Loucy (cell line): Measurements from ENCODE around the gene DOK6.

ENCODE experiments used
- H2AFZ ChIP-seq: fragments of 200-600 bp; sonication (generic); 2 replicates; pipeline ENCODE4 v1.6.0; 2016; ENCODE audit warnings: antibody characterized with exemption, mild to moderate bottlenecking, low read length, moderate library complexity
- H3F3A ChIP-seq: fragments of 200-600 bp; 2 replicates; pipeline ENCODE4 v1.6.0; 2016; ENCODE audit warnings: antibody characterized with exemption, low read depth, mild to moderate bottlenecking
- H3K27me3 ChIP-seq: fragments of 200-600 bp; sonication (generic); 2 replicates; pipeline ENCODE4 v1.6.1; 2014; ENCODE audit warnings: low read length, mild to moderate bottlenecking; ENCODE audit not compliant: insufficient read depth, poor library complexity, severe bottlenecking
- H3K36me3 ChIP-seq: fragments of 200-600 bp; sonication (generic); 2 replicates; pipeline ENCODE4 v1.6.1; 2016; ENCODE audit warnings: low read length; ENCODE audit not compliant: insufficient read depth
- H3K4me1 ChIP-seq: fragments of 200-600 bp; sonication (generic); 2 replicates; pipeline ENCODE4 v1.5.1; 2014; ENCODE audit warnings: low read length, mild to moderate bottlenecking; ENCODE audit not compliant: insufficient read depth, poor library complexity, severe bottlenecking
- H3K4me2 ChIP-seq: fragments of 200-600 bp; sonication (generic); 2 replicates; pipeline ENCODE4 v1.6.0; 2014; ENCODE audit warnings: antibody characterized with exemption, low read length, low read depth, mild to moderate bottlenecking; ENCODE audit not compliant: poor library complexity, severe bottlenecking
- H3K4me3 ChIP-seq: fragments of 200-600 bp; sonication (generic); 2 replicates; pipeline ENCODE4 v1.5.1; 2014; ENCODE audit warnings: low read length, mild to moderate bottlenecking, mixed read lengths; ENCODE audit not compliant: poor library complexity, severe bottlenecking
- H3K79me2 ChIP-seq: fragments of 200-600 bp; sonication (generic); 2 replicates; pipeline ENCODE4 v1.6.1; 2014; ENCODE audit warnings: low read length; ENCODE audit not compliant: insufficient read depth
- H3K9ac ChIP-seq: fragments of 200-600 bp; sonication (generic); 2 replicates; pipeline ENCODE4 v1.6.0; 2014; ENCODE audit warnings: mild to moderate bottlenecking, low read depth, low read length, moderate library complexity; ENCODE audit not compliant: poor library complexity, severe bottlenecking
- H3K9me2 ChIP-seq: fragments of 200-600 bp; sonication (generic); replicated peaks from 2 replicates; pipeline ENCODE4 v1.6.1; 2016; ENCODE audit warnings: low read depth, low read length, mixed read lengths
- H3K9me3 ChIP-seq: fragments of 200-600 bp; sonication (generic); 2 replicates; pipeline ENCODE4 v1.6.1; 2014; ENCODE audit warnings: mild to moderate bottlenecking, antibody characterized with exemption, low read length, low read depth; ENCODE audit not compliant: insufficient read depth
- H4K20me1 ChIP-seq: fragments of 200-600 bp; sonication (generic); 2 replicates; pipeline ENCODE4 v1.6.0; 2014; ENCODE audit warnings: antibody characterized with exemption, low read length, mild to moderate bottlenecking; ENCODE audit not compliant: insufficient read depth, poor library complexity, severe bottlenecking
- EZH2phosphoT487 ChIP-seq: fragments of 200-600 bp; IDR thresholded peaks from 2 replicates; pipeline ENCODE4 v1.6.1; 2018; ENCODE audit warnings: antibody characterized with exemption, mild to moderate bottlenecking, moderate library complexity, borderline replicate concordance
- TF ChIP-seq, protein P1 (sequence below): fragments of 200-600 bp; sonication (generic); conservative IDR thresholded peaks from 2 replicates; pipeline ENCODE4 v1.5.1; 2014; ENCODE audit warnings: mild to moderate bottlenecking, antibody characterized with exemption, low read length

DOK6 gene

DNA sequence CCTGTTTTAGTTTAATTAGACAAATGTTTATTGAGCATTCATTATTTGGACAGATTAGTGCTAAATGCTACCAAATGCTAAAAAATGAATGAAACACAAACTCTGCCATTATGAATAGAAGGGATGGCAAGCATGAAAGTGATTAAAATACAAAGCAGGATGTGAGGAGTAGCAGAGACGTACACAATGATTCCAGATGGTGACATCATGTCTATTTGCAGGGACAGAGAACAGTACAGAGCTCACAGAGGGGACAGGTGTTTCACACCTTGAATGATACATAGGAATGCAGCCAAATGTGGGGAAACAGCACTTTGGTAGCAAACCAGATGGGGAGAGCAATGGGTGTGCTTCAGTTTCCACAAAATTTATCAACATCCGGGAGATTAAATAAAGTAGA lies 470.7 kb downstream of the DOK6 start:
- H2AFZ ChIP-seq = no peak overlapping the region
- H3K4me2 ChIP-seq = no peak overlapping the region
- no peaks in the 10 kb centered on the region for H3K79me2 ChIP-seq
- no peaks in the 10 kb centered on the region for H3K9me2 ChIP-seq
- no peaks in the 10 kb centered on the region for H3K9me3 ChIP-seq
- H3K36me3 ChIP-seq = no peaks in the 10 kb centered on the region
- no peaks in the 10 kb centered on the region for H3K4me1 ChIP-seq
- no peak for TF ChIP-seq EZH2phosphoT487
- TF ChIP-seq, protein P1, sequence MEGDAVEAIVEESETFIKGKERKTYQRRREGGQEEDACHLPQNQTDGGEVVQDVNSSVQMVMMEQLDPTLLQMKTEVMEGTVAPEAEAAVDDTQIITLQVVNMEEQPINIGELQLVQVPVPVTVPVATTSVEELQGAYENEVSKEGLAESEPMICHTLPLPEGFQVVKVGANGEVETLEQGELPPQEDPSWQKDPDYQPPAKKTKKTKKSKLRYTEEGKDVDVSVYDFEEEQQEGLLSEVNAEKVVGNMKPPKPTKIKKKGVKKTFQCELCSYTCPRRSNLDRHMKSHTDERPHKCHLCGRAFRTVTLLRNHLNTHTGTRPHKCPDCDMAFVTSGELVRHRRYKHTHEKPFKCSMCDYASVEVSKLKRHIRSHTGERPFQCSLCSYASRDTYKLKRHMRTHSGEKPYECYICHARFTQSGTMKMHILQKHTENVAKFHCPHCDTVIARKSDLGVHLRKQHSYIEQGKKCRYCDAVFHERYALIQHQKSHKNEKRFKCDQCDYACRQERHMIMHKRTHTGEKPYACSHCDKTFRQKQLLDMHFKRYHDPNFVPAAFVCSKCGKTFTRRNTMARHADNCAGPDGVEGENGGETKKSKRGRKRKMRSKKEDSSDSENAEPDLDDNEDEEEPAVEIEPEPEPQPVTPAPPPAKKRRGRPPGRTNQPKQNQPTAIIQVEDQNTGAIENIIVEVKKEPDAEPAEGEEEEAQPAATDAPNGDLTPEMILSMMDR = no peak
- no peaks in the 10 kb centered on the region for H3K27me3 ChIP-seq
- H3K9ac ChIP-seq = no peak overlapping the region
- H4K20me1 ChIP-seq = no peaks in the 10 kb centered on the region
- no peaks in the 10 kb centered on the region for H3F3A ChIP-seq
- no peak overlapping the region for H3K4me3 ChIP-seq

DNA sequence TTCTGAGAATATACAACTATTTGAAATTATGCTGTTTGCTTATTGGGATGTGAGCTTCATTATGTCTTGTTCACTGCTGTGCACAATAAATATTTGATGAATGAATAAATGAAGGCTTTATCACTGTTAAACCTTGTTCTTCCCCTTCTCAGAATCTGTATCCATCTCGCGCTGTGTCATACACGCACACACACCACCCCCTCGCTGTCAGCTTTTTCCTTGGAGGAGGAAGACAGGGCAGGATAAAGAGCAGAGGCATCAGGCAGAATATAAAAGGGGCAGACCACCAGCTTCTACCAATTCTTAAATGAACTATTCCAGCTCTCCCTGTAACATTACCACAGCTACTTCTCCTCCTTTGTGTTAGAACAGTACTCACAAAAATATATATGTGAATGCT lies 472.0 kb downstream of the DOK6 start:
- no peaks in the 10 kb centered on the region for H3K36me3 ChIP-seq
- H2AFZ ChIP-seq = no peak overlapping the region
- no peaks in the 10 kb centered on the region for H3K4me1 ChIP-seq
- H3K4me3 ChIP-seq = no peak overlapping the region
- no peak overlapping the region for H3K9ac ChIP-seq
- H3K4me2 ChIP-seq = no peak overlapping the region
- H3K9me2 ChIP-seq = no peaks in the 10 kb centered on the region
- TF ChIP-seq, protein P1 = no peak
- no peak for TF ChIP-seq EZH2phosphoT487
- H3K9me3 ChIP-seq = no peaks in the 10 kb centered on the region
- H4K20me1 ChIP-seq = no peaks in the 10 kb centered on the region
- H3K79me2 ChIP-seq = no peaks in the 10 kb centered on the region
- H3K27me3 ChIP-seq = no peaks in the 10 kb centered on the region
- H3F3A ChIP-seq = no peaks in the 10 kb centered on the region

GRCh38 chr18:69874058-69874457 lies 473.4 kb downstream of the DOK6 start:
- TF ChIP-seq, protein P1 = no peak
- no peak for TF ChIP-seq EZH2phosphoT487
- Histone ChIP-seq H3F3A (no peaks in the 10 kb centered on the region), H3K36me3 (no peaks in the 10 kb centered on the region), H2AFZ (no peak overlapping the region), H3K9me3 (no peaks in the 10 kb centered on the region), H3K9ac (no peak overlapping the region), H3K4me1 (no peaks in the 10 kb centered on the region), H3K27me3 (no peaks in the 10 kb centered on the region), H3K4me3 (no peak overlapping the region), H3K79me2 (no peaks in the 10 kb centered on the region), H3K9me2 (no peaks in the 10 kb centered on the region), H4K20me1 (no peaks in the 10 kb centered on the region), H3K4me2 (no peak overlapping the region)
